GM18520 (cell line): ENCODE data around the gene GLO1.
"Not testable (repeated sequence)": the region's sequence is repeated elsewhere in the genome, so short reads cannot be mapped to it uniquely, and the experiment has no call there.

Experiments used
- ATAC-seq: cut with Tn5 transposase; IDR thresholded peaks from one replicate; pipeline ENCODE4 v1.9.1; 2021; ENCODE audit not compliant: unreplicated experiment

GLO1 gene

GRCh38 chr6:38708496-38708895 lies 5.6 kb upstream of the GLO1 start:
- ATAC-seq: no peak

- no peak for ATAC-seq
Measured at GRCh38 chr6:38705924-38706323, 3.0 kb upstream of the GLO1 start.

GRCh38 chr6:38703949-38704590 lies 1.1 kb upstream of the GLO1 start:
- no peak for ATAC-seq

GRCh38 chr6:38701551-38701950 lies 1.4 kb downstream of the GLO1 start:
- ATAC-seq: no peak

- not testable (repeated sequence) for ATAC-seq
Measured at GRCh38 chr6:38699702-38700101, 3.2 kb downstream of the GLO1 start.

- ATAC-seq: no peak
Measured at GRCh38 chr6:38697846-38698245, 5.1 kb downstream of the GLO1 start.

- no peak for ATAC-seq
Measured at GRCh38 chr6:38696345-38696744, 6.6 kb downstream of the GLO1 start.

- ATAC-seq: no peak
Measured at GRCh38 chr6:38695933-38696332, 7.0 kb downstream of the GLO1 start.

- no peak for ATAC-seq
Measured at GRCh38 chr6:38695227-38695900, 7.6 kb downstream of the GLO1 start.

- ATAC-seq: no peak
Measured at GRCh38 chr6:38688579-38689087, 14.3 kb downstream of the GLO1 start.

- ATAC-seq: no peak
Measured at GRCh38 chr6:38687549-38687948, 15.4 kb downstream of the GLO1 start.

- ATAC-seq: no peak
Measured at GRCh38 chr6:38687043-38687353, 15.9 kb downstream of the GLO1 start.

- ATAC-seq: no peak
Measured at GRCh38 chr6:38686270-38687042, 16.5 kb downstream of the GLO1 start.

- no peak for ATAC-seq
Measured at GRCh38 chr6:38684904-38685303, 18.0 kb downstream of the GLO1 start.

GRCh38 chr6:38684237-38684636 lies 18.7 kb downstream of the GLO1 start:
- ATAC-seq: no peak

GRCh38 chr6:38681850-38682249 lies 21.1 kb downstream of the GLO1 start:
- ATAC-seq: no peak

GRCh38 chr6:38679668-38680067 lies 23.3 kb downstream of the GLO1 start:
- no peak for ATAC-seq

- ATAC-seq: no peak
Measured at GRCh38 chr6:38678178-38678760, 24.7 kb downstream of the GLO1 start.

GRCh38 chr6:38676974-38677544 lies 25.9 kb downstream of the GLO1 start:
- no peak for ATAC-seq

- ATAC-seq: no peak
Measured at GRCh38 chr6:38676236-38676973, 26.5 kb downstream of the GLO1 start.
